SU-DHL-6 (cell line): ENCODE data around the gene FERMT3.

Source experiments
- H2AFZ ChIP-seq: fragments of 200-600 bp; sonication (generic); 2 replicates; pipeline ENCODE4 v1.6.1; 2014; ENCODE audit warnings: low read depth, mild to moderate bottlenecking, moderate library complexity, mixed read lengths, antibody characterized with exemption, low read length; ENCODE audit not compliant: severe bottlenecking
- H3F3A ChIP-seq: fragments of 200-600 bp; shearing (Covaris generic); 2 replicates; pipeline ENCODE4 v1.6.0; 2016; ENCODE audit warnings: antibody characterized with exemption, mild to moderate bottlenecking; ENCODE audit not compliant: insufficient read depth
- H3K27ac ChIP-seq: fragments of 200-600 bp; sonication (generic); 2 replicates; pipeline ENCODE4 v1.5.1; 2016; ENCODE audit warnings: low read depth, mild to moderate bottlenecking, low read length, moderate library complexity, mixed read lengths
- H3K27me3 ChIP-seq: fragments of 200-600 bp; sonication (generic), shearing (Covaris generic); 2 replicates; pipeline ENCODE4 v1.6.0; 2014; ENCODE audit warnings: mild to moderate bottlenecking, low read length
- H3K36me3 ChIP-seq: fragments of 200-600 bp; sonication (generic); 2 replicates; pipeline ENCODE4 v1.6.1; 2014; ENCODE audit warnings: mild to moderate bottlenecking, low read length, mixed read lengths
- H3K4me2 ChIP-seq: fragments of 300-600, 200-600 bp; shearing (Covaris generic), sonication (generic); 2 replicates; pipeline ENCODE4 v1.6.0; 2014; ENCODE audit warnings: low read length, low read depth, mild to moderate bottlenecking; ENCODE audit not compliant: poor library complexity, severe bottlenecking
- H3K4me3 ChIP-seq: fragments of 200-600 bp; sonication (generic); 2 replicates; pipeline ENCODE4 v1.5.1; 2014; ENCODE audit warnings: antibody characterized with exemption, low read length, mild to moderate bottlenecking, mixed read lengths; ENCODE audit not compliant: insufficient read depth, poor library complexity, severe bottlenecking
- H3K79me2 ChIP-seq: fragments of 200-600 bp; sonication (generic); 2 replicates; pipeline ENCODE4 v1.6.1; 2014; ENCODE audit warnings: mild to moderate bottlenecking, low read length, moderate library complexity; ENCODE audit not compliant: insufficient read depth
- H3K9ac ChIP-seq: fragments of 200-600 bp; sonication (generic); 2 replicates; pipeline ENCODE4 v1.7.0; 2014; ENCODE audit warnings: mild to moderate bottlenecking, low read length
- H3K9me2 ChIP-seq: fragments of 200-600 bp; sonication (generic); replicated peaks from 2 replicates; pipeline ENCODE4 v1.6.1; 2014; ENCODE audit warnings: low read length; ENCODE audit not compliant: insufficient read depth
- H3K9me3 ChIP-seq: fragments of 200-600 bp; sonication (generic); 2 replicates; pipeline ENCODE4 v1.6.1; 2014; ENCODE audit warnings: low read length, mixed read lengths; ENCODE audit not compliant: insufficient read depth
- H4K20me1 ChIP-seq: fragments of 200-600 bp; sonication (generic); 2 replicates; pipeline ENCODE4 v1.6.1; 2014; ENCODE audit warnings: low read depth, mild to moderate bottlenecking, antibody characterized with exemption, low read length, moderate library complexity, mixed read lengths
- CTCF ChIP-seq: fragments of 200-600 bp; sonication (generic); IDR thresholded peaks from one replicate; pipeline ENCODE4 v1.5.1; 2017; ENCODE audit warnings: antibody characterized with exemption, mild to moderate bottlenecking, low read length, moderate library complexity; ENCODE audit not compliant: insufficient read depth, poor library complexity, severe bottlenecking
- EZH2phosphoT487 ChIP-seq: fragments of 200-600 bp; sonication (generic), shearing (Covaris generic); conservative IDR thresholded peaks from 2 replicates; pipeline ENCODE4 v1.6.1; 2018; ENCODE audit warnings: mild to moderate bottlenecking, antibody characterized with exemption, low read length, moderate library complexity, mixed read lengths

The FERMT3 gene

DNA sequence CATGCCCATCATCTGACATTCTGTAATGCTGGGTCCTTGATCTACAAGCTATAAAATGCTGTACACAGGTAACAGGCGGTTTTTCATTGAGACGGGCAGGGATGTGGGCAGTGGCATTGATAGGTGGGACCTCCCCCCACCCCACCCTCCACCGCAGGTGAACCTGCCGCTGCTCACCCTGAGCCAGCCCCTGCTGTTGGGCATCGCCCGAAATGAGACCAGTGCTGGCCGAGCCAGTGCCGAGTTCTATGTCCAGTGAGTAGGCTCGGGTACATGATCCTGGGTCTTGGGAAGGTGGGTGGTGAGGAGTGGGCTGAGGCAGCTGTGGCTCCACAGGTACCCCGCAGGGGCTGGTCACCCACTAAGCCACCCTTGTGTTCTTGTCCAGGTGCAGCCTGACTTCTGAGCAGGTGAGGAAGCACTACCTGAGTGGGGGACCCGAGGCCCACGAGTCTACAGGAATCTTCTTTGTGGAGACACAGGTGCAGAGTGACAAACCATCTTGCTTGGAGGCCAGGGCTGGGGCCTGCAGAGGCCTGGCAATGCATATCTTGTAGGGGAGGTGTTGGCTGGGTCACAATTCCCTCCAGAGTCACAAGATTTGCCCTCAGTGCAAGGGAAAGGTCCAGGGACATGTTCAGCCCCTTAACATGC lies 22.7 kb downstream of the FERMT3 start:
- Histone ChIP-seq H3K36me3 (no peaks in the 10 kb centered on the region), H3K27me3 (no peaks in the 10 kb centered on the region), H4K20me1 (no peaks in the 10 kb centered on the region), H3K9me3 (no peaks in the 10 kb centered on the region), H2AFZ (no peak overlapping the region), H3K4me3 (no peak overlapping the region), H3K9me2 (no peaks in the 10 kb centered on the region), H3K79me2 (no peaks in the 10 kb centered on the region; the same call in 1 of the 2 replicates), H3K27ac (peak overlapping the region; percentile 86), H3F3A (peaks cover 43% of the 10 kb centered on the region), H3K9ac (peak overlapping the region; percentile 74), H3K4me2 (peak overlapping the region; percentile 80)
- TF ChIP-seq CTCF = no peak
- TF ChIP-seq EZH2phosphoT487 = no peak

DNA sequence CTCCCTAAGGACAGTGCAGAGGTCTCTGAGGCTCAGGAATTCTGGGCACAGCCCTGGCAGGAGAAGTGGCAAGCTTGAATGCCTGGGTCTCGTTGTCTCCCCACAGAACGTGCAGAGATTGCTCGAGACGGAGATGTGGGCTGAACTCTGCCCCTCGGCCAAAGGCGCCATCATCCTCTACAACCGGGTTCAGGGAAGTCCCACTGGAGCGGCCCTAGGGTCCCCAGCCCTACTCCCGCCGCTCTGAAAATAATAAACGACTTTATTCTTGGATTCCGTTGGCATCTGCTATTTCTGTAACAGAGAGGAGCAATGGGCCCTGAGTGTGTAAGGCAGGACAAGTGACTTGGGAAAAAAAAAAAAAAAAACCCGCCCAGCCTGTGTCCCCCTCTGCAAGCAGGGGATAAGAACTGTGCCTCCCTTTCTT lies 23.2 kb downstream of the FERMT3 start:
- Histone ChIP-seq H3F3A (peaks cover 43% of the 10 kb centered on the region), H3K4me2 (peak overlapping the region; percentile 80), H3K9me2 (no peaks in the 10 kb centered on the region), H3K36me3 (no peaks in the 10 kb centered on the region), H3K4me3 (peak overlapping the region; percentile 61), H3K27me3 (no peaks in the 10 kb centered on the region), H3K79me2 (no peaks in the 10 kb centered on the region; the same call in 1 of the 2 replicates), H3K9me3 (no peaks in the 10 kb centered on the region), H4K20me1 (no peaks in the 10 kb centered on the region), H2AFZ (peak overlapping the region; percentile 54), H3K9ac (peak overlapping the region; percentile 74), H3K27ac (peak overlapping the region; percentile 86)
- no peak for TF ChIP-seq CTCF
- no peak for TF ChIP-seq EZH2phosphoT487

GRCh38 chr11:64230171-64230984 lies 23.9 kb downstream of the FERMT3 start, which contains the start of gene DNAJC4:
Gene DNAJC4, plus strand, starts transcription at chr11:64230548. Its CDS starts 307 bp downstream, at chr11:64230855.
- no peaks in the 10 kb centered on the region for H3K36me3 ChIP-seq
- peak within 1 kb of the TSS; percentile 61 for H3K4me3 ChIP-seq
- H3K9me3 ChIP-seq = no peaks in the 10 kb centered on the region
- TF ChIP-seq CTCF (no peak), EZH2phosphoT487 (no peak)
- H3K27ac ChIP-seq = peak within 1 kb of the TSS; percentile 86
- H2AFZ ChIP-seq = peak within 1 kb of the TSS; percentile 54
- H3K9ac ChIP-seq = peak within 1 kb of the TSS; percentile 74
- no peaks in the 10 kb centered on the region for H3K9me2 ChIP-seq
- peak within 1 kb of the TSS; percentile 80 for H3K4me2 ChIP-seq
- H3K79me2 ChIP-seq = peaks cover 4% of the 10 kb centered on the region; the same call in 1 of the 2 replicates
- peaks cover 43% of the 10 kb centered on the region for H3F3A ChIP-seq
- H3K27me3 ChIP-seq = no peaks in the 10 kb centered on the region
- H4K20me1 ChIP-seq = no peaks in the 10 kb centered on the region
